Measurements from ENCODE around the gene G3BP2.
"Not testable (repeated sequence)": the region's sequence is repeated elsewhere in the genome, so short reads cannot be mapped to it uniquely, and the experiment has no call there.

G3BP2 gene

DNA sequence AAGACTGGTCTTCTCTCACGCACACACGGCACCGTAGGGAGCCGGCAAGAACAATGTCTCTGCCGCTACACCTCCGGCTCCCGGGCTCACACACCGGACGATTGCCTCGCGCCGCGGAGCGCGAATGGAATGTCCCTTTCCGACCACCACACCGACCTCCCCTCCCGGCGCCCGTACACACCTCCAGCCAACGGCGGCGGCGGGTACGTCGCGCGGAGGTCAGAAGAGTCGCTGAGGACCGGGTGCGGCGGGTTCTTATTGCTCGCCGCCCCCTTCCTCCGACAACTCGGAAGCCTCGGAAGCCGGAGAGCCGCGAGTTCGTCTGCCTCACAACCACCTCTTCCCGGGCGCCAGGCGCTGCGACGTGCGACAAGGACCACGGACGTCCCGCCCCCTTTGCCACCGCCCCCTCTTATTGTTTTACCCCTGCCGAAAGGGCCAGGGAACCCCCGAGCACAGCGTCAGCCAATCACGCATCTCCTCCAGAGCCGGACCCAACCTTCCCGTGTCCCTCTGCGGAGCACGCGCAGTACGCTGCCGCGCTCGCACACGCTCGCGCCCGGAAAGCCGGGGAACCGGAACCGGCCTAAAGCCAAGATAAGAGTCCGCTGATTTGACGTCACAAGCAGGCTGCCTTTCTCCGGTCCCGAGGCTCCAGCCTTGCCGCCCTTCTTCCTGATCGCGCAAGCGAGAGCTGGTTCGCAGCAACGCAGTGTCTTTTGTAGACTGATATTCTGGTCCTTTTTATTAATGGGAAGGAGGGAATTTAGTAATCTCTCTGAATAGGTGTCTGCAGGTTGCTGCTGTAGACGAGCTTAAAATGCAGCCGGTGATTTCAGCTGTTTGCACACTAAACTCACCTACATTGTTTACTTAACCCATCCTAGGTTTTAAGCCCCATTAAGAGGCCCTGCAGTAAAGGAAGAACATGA is at the start of gene G3BP2:
Gene G3BP2, minus strand, starts transcription at position 385 of the 932 bp plus-strand sequence. CDS start 11,386 bp downstream, outside the sequence.
- DNase-seq (ENCODE audit: low spot score): peak; percentile 99

DNA sequence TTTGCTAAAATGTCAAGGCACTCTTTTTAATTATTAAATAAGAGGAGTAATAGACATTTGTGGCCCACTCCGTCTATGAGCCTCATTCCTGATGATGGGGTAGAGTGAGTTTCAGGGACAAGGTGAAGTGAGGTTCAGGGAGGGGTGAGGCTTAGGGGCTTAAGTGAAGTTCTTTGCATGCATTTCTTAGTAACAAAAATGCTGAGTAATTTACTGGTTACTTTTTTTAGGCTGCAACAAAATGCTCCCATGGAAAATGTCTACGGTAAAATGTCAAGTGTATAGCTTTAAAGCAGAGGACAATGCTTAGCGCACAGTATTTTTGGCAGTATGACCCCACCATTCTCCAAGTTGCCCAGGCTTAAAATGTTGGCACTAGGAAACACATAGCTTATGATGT is 49.2 kb upstream of the G3BP2 start:
- DNase-seq (ENCODE audit: low spot score): no peak

DNA sequence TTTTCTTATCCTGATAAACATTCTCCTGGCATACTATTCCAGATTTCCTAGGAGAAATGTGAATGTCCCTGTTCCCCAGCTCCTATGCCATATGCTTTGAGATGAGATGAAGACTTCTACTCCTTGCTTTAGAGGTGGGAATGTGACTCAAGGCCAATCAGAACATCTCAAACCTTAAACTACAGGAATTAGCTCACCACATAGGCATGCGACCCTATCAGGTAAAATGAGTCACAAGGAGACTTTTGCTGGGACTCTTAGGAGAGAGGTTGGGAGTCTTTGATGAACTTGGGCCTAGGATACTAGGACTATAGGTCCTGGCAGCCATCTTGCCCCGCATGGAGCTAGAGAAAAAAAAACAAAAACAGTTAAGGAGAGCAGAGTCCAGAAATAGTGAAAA is 45.3 kb upstream of the G3BP2 start:
- no peak for DNase-seq (ENCODE audit: low spot score)

DNA sequence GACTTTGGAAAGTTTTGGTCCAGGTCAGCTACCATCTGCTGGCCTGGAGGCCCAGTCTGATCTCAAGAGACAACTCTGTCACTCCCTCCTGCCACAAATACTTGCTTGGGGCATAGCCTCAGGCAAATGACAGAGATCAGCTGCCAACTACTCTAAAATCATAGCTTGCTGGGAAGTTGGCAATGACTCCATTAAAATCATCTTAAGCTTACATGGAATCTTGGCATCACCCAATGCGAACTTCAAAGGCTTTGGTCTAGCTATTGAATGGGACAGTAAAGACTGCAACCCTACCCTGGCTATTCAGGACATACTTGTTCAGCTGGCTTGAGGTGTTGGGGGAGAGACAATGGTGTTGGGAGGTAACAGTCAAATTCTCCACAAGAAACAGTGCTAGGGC is 44.2 kb upstream of the G3BP2 start:
- DNase-seq (ENCODE audit: low spot score): no peak

DNA sequence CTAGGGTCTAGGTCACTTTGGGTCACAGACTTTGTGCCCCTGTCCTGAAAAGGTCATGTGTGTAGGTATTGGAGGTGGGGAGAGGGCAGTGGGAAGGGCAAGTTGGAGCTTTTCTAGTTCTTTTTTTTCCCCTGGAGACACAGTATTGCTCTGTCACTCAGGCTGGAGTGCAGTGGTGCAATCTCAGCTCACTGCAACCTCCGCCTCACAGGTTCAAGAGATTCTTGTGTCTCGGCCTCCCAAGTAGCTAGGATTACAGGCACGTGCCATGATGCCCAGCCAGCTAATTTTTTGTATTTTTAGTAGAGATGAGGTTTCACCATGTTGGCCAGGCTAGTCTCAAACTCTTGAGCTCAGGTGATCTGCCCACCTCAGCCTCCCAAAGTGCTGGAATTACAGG is 42.8 kb upstream of the G3BP2 start:
- DNase-seq (ENCODE audit: low spot score): not testable (repeated sequence)

DNA sequence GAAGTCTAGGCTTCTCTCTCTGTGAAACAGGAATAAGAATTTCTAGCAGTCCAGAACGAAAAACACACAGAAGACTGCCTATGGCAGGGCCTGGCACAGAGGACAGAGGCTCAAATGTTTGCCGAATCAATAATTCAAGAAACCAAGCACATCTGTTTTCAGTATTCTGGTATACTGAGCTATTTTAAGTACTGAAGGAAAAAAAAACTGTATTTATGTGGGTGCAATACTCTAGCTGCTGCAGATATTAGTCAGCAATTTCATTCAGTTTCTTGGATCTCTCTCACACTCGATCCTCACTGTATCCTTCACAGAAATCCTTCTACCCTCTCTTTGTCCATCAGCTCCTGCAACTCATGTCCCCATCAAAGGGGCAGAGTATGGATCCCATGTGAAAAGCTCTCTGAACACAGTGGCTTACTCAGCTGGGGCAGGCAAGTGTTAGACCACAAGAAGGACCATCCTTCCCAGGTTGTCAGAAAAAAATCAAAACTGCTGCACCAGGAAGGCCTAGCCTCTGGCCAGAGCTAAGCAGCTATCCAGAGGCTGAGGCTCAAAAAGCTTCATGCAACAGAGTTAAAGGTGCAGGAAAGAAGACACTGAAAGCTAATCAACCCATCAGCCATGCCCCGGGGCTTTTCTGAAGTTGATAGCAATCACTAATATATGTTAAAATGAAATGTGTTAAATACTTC is 42.0 kb upstream of the G3BP2 start:
- DNase-seq (ENCODE audit: low spot score): peak; percentile 56

DNA sequence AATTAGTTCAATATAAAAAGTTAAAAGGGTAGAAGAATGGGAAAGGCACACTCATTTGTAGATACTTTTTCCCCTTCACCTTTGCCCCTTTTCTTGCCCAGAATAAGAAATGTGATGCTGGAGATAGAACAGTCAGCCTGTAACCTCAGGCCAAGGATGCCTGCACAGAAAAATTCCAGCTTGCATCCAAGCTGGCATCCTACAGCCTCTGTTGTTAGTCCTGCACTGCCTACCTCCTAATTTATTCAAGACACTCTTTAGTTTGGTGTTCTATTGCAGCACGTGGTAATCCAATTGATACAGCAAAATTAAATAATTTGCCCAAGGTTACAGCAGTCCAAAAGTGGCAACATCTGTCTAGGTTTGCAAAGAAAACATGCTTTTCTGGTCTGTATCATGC is 41.5 kb upstream of the G3BP2 start:
- DNase-seq (ENCODE audit: low spot score): no peak

DNA sequence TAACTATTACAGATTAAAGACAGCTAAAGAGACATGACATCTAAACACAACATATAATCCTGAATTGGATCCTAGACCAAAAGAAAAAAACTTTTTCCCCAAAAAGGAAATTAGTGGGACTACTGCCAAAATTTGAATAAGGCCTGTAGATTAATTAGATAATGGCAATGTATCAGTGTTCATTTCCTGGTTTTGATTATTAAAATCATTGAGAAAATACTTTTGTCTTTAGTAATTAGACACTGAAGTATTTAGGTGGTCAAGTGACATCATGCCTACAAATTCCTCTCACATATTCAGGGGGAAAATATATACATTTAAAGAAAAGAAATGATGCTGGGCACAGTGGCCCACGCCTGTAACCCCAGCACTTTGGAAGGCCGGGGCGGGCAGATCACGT is 40.8 kb upstream of the G3BP2 start:
- DNase-seq (ENCODE audit: low spot score): no peak

DNA sequence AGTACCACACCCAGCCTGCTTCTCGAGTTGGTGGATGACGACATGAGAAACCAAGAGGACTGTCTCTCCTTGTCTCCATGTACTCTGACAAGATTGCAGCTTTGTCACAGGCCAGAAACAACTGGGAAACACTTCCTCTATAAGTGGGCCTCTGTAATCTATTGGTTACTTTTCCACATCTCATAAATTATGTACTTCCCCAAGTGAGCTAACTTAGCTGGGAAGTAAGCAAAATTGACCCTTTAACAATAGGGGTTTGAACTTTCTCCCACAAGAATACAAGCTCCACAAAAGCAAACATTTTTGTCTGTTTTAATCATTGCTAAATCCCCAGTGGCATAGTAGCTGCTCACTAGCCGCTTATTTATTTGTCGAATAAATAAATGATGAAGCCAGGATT is 37.0 kb upstream of the G3BP2 start:
- DNase-seq (ENCODE audit: low spot score): no peak

DNA sequence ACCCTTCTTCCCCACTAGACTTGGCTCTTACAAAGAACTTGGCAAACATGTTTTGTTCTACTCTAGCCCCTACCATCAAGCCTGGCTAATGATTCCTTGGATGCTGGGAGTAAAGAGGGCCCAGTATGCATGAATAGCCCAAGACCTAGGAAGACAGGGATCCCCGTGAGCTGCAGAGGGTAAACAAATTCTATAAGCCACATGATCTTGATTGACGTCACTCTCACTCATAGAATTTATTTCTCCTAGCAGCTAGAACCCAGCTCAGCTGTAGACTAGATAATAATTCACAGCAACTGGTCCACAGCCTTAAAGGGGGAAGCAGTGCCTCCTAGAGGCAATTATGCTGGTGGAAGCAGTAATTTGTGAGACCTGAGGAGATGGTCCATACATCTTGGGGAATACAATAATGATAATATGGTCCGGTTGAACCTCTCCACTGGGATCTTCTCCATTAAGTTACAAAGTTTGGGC is 35.0 kb upstream of the G3BP2 start:
- DNase-seq (ENCODE audit: low spot score): no peak

DNA sequence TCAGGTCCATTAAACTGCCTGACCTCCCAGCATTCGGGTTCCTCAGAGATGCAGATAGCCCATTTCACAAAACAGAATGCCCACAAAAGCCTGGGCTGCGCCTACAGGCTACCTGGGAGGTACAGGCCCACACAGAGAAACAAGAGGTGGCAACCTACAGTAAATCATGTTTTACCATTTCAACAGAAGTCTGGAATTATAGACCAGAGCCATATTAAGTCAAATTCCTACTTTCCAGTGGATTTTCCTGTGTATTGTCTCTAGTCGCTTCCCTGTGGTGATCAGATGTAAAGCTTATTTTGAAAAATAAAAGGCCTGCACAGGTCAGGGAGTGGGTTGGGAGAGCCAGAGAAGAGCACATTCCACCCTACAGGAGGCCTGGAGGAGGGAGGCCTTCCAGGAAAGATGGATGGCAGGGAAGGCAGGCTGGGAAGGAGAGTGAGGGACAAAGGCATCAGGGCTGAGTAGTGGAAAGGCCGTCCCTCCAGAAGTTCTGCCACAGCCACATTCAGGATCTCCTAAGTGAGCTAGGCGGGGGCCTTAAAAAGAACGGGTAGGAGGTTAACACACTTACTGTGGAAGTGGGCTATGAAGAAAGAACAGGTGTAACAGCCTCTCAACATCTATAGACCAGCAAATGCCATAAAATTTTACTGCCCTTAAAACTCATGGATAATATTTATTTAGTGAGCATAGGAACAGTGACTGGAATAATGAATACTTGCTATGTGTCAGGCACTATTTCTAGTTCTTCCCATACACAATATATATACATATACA is 32.2 kb upstream of the G3BP2 start:
- no peak for DNase-seq (ENCODE audit: low spot score)

DNA sequence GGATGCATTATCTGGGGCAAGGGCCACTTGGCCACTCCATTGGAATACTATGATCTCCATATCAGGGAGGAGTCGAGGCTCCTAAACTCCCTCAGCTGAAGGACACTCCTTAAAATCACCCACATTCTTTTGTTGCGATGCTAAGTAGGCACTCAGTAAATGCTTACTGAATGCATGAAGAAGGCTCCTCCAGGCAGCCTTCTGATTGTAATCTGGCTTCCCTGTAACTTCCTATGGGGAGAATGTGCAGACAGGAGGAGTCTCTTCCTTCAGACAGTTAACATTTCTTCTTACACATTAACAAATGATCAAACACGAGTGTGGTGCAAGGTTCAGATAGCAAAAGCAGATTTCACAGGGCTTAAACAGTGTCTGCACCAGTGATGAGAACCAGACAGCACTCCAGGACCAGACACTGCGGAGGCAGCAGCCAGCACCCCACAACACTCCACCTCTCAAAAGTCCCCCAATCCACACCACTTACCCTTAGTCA is 29.8 kb upstream of the G3BP2 start:
- DNase-seq (ENCODE audit: low spot score): no peak

DNA sequence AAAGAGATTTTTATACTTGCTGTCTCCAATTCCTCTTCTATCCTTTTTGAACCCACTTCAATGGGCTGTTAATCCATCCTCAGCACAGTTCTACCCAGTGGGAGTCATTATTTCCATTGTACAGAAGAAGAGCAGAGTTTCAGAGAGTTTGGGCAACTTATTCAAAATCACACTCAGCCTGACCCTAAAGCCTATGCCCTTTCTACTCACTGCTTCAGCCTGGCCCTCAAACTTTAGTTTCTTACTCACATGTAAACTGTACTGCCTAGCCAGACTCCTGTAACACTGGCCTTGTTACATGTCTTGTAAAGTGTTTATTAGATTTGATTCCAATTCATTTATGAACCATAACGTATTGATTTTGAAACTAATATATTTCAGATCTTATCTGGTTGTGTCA is 26.1 kb upstream of the G3BP2 start:
- DNase-seq (ENCODE audit: low spot score): no peak

DNA sequence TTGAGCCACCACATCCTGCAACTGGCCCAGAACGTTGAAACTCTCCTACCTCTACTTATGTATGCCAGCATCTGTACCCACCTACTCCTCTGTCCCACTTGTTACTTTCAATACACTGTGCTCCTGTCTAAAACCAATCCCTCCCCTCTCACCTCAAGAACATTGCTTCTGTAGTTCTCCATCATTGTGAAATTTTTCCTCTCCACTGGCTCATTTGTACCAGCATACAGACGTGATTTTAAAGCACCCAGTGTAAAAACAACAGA is 25.7 kb upstream of the G3BP2 start:
- no peak for DNase-seq (ENCODE audit: low spot score)

DNA sequence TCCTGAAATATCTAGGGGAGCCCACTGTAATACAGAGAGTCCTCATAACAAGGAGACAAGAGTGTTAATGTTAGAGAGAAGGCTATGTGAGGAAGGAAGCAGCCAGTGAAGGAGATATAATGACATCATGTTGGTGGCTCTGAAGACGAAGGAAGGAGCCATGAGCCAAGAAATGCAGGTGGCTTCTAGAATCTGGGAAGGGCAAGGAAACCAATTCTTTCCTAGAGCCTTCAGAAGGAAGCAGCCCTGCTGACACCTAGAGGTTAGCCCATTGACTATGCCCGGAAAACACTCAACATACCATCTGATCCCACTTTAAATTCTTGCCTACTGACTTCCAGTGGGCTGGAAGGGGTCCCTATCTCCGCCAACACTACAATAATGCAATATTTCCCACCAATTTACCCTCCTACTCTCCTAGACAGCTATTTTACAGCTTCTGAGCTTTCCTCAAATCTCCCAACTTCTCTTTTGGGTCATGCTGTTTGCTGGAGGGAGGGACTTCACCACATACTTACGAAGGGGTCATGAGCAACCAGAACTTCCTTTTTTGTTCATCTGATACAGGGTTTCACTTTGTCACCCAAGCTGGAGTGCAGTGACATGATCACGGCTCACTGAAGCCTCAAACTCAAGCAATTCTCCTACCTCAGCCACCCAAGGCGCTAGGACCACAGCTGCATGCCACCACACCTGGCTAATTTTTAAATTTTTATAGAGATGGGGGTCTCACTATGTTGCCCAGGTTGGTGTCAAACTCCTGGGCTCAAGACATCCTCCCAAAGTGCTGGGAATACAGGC is 25.2 kb upstream of the G3BP2 start:
- DNase-seq (ENCODE audit: low spot score): no peak

DNA sequence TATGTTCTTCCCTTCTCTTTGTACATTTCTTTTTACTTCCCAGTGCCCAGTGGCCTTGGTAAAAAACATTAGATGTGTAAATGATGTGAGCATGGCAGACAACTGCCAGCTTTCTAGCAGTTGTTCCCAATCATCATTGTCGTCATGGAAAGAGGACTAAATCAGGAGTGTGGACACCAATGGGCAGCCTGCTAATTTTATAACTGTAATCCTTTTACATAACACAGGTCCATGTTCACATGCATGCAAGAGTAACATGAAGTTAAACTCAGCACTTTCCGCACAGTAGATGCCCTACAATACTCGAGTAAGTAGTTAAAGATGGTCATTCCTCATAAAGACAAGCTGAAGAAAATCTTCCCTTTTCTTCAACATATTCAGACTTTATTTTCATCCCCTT is 23.4 kb upstream of the G3BP2 start:
- no peak for DNase-seq (ENCODE audit: low spot score)

DNA sequence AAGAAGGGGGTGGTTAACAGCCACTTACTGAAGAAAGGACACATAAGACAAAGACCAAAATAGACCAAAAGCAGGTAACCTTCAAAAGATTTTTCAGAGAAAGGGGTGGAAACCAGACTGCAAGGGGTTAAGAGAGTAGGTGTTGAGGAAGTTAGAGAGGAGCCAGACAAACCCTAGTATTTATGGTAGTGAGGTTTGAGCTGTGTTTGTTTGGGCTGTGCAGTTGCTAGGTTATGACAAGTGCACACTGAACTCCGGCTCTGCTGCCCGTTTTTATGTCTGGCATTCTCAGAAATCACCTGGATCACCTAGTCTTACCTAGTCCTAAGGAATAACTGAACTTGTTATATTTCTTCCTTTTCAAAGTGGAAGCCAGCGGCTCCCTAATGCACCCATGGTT is 22.9 kb upstream of the G3BP2 start:
- no peak for DNase-seq (ENCODE audit: low spot score)

DNA sequence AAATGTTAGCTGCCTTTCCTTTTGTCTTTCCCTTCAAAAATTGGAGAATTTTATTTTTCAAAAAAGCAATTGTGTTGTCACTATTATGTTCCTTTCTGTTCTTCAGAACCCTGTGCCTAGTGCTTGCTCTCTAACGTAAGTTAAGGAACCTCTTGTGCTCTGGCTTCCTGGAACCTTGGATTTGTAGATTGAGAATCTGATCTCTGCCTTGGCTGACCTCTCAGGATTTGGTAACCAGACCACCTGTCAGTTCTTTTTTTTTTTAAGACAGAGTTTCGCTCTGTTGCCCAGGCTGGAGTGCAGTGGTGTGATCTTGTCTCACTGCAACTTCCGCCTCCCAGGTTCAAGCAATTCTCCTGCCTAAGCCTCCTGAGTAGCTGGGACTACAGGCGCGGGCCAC is 18.9 kb upstream of the G3BP2 start:
- not testable (repeated sequence) for DNase-seq (ENCODE audit: low spot score)

DNA sequence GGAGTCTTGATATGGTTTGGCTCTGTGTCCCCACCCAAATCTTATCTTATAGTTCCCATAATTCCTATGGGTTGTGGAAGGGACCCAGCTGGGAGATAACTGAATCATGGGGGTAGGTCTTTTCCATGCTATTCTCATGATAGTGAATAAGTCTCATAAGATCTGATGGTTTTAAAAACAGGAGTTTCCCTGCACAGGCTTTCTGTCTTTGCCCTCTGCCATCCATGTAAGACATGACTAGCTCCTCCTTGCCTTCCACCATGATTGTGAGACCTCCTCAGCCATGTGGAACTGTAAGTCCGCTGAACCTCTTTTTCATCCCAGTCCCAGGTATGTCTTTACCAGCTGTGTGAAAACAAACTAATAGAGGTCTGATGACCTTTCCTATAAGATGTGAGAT is 13.9 kb upstream of the G3BP2 start:
- not testable (repeated sequence) for DNase-seq (ENCODE audit: low spot score)

DNA sequence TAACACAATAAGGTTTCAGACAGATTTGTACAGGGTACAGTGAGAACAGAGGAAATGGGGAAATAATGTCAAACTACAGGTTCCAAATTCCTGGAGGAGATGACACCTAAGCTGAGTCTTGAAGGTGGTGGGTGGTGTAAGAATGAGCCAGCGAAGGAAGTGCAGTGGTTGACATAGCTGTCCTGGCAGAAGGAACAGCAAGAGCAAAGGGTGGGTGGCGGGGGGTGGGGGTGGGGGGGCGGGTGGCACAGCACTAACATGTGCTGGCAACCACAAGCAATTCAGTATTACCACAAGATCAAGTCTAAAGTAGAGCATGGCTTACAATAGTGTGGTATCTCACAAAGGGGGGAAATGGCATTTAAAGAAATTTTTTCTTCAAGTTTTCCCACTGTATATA is 13.1 kb upstream of the G3BP2 start:
- DNase-seq (ENCODE audit: low spot score): no peak

DNA sequence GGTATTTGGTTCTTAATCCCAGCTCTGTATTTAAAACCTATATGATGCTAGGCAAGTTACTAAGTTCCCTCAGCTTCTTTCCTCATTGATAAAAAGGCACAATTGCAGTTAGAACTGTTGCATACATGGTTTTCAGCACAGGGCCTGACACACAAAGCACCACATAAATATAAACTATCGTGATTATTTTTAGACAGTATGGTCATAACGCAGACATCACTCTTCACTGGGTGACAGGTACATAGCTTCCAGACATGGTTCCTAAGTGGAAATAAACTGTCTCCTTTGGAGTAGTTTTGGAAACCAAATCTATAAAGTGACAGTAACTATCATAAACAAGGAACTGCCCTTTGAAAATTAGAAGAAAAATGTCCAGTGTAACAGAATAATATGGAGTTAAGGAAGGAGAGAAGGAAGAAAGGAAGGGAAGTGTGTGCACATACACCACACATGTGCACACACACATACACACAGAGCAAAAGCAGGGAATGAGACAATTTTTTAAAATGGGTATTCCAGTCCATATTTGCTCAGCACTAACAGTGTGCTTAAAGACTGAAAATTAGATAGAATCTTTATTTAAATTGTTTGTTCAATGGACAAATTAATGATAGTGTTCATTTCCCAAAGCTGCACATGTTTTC is 12.5 kb upstream of the G3BP2 start:
- no peak for DNase-seq (ENCODE audit: low spot score)

All from AG20443 (cell line).